Sigmoid colon (tissue), 7 donors: ENCODE data around the gene PIP4K2C. TPM values are rescaled to one million over a fixed set of nuclear protein-coding genes. Genes with fewer than 3 reads are reported as not detected.

ENCODE experiments used
- DNase-seq: peaks from one replicate; pipeline ENCODE4 v3.0.0-alpha.2; 2019
- H3K27ac ChIP-seq, 4 donors: fragments of 200-600 bp; sonication (generic); one replicate each; pipeline ENCODE4 v1.5.1; 2016 to 2019; ENCODE audit warnings: mild to moderate bottlenecking in 1 of 4
- H3K27me3 ChIP-seq, 3 donors: fragments of 200-600 bp; sonication (generic); one replicate each; pipeline ENCODE4 v1.5.1; 2019; ENCODE audit warnings: mild to moderate bottlenecking in 1 of 3
- H3K36me3 ChIP-seq, 4 donors: fragments of 200-600 bp; sonication (generic); one replicate each; pipeline ENCODE4 v1.5.1; 2016 to 2019
- H3K4me1 ChIP-seq, 4 donors: fragments of 200-600 bp; sonication (generic); one replicate each; pipeline ENCODE4 v1.5.1; 2017 to 2019
- H3K4me3 ChIP-seq, 4 donors: fragments of 200-600 bp; sonication (generic); one replicate each; pipeline ENCODE4 v1.5.1; 2017 to 2019; ENCODE audit warnings: mild to moderate bottlenecking in 2 of 4, moderate library complexity in 1 of 4
- H3K9me3 ChIP-seq, 4 donors: fragments of 200-600 bp in 3 of 4; sonication (generic) in 3 of 4; one replicate each; pipeline versions ENCODE4 v1.5.1 to v1.6.1; 2013 to 2019
- EP300 ChIP-seq, 4 donors: sonication (generic); formaldehyde crosslinking; IDR thresholded peaks; one replicate each; pipeline ENCODE4 v1.6.1; 2017; ENCODE audit warnings: antibody characterized with exemption in 4 of 4
- POLR2A ChIP-seq, 2 donors: fragments of 450-650 bp; IDR thresholded peaks; one replicate each; pipeline ENCODE4 v1.6.1; 2016; ENCODE audit warnings: antibody characterized with exemption in 2 of 2, mild to moderate bottlenecking in 2 of 2, moderate library complexity in 2 of 2
- POLR2AphosphoS5 ChIP-seq, 4 donors: sonication (generic); formaldehyde crosslinking; IDR thresholded peaks; one replicate each; pipeline ENCODE4 v1.6.1; 2017; ENCODE audit warnings: antibody characterized with exemption in 4 of 4
- WGBS, 2 donors: extraction: QIAGEN DNeasy Blood & Tissue Kit; methylation state at CpG; one replicate each; pipeline ENCODE4 v1.1.7; 2013; 5-methylcytosine and 5-hydroxymethylcytosine counted together
- intact Hi-C: fragments of 100-400 bp; cut with DNase I; formaldehyde crosslinking; loops from one replicate; pipeline ENCODE4 v1.15.1; 2023
- polyA plus RNA-seq, 3 donors: library from polyadenylated mRNA; stranded (reverse); fragments of 200-250 nt; gene quantifications; one replicate each; pipeline ENCODE4 v1.2.3, GENCODE V29; 2013
- total RNA-seq, 4 donors: library from RNA; depleted of rRNA; stranded (reverse); fragments of >200 nt; gene quantifications; one replicate each; pipeline ENCODE4 v1.1.0, GENCODE V29; 2016
- TF ChIP-seq, protein P1 (sequence below), 4 experiments: fragments of 450-650 bp in 3 of 4; fragments of 200-600 bp in 1 of 4; IDR thresholded peaks; one replicate each; pipeline ENCODE4 v1.5.1; 2016 to 2019; ENCODE audit warnings: antibody characterized with exemption in 4 of 4, mild to moderate bottlenecking in 3 of 4, moderate library complexity in 2 of 4
- donor health status: healthy with polysubstance abuse.
- donor health status: Bipolar disorder and iron deficiency.
- donor health status: healthy.

Gene PIP4K2C
- total and polyA plus RNA-seq, 7 donors, result 13.3 to 30.5 (median 21.0) TPM

DNA sequence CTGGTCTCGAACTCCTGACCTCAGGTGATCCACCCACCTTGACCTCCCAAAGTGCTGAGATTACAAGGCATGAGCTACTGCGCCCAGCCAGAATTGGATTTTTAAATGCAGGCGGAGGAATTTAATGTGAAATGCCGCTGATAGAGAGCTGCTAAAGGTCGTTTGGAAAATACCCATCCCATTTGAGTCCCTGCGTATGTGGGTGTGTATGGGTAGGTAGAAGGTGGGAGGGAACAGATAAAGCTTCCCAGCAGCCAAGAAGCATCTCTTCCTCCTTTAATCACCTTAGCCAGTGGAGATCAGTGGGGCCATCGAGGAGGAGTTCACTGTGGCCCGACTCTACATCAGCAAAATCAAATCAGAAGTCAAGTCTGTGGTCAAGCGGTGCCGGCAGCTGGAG is 16.2 kb upstream of the PIP4K2C start:
- Histone ChIP-seq H3K9me3 (no peaks in the 10 kb centered on the region), H3K36me3 (no peaks in the 10 kb centered on the region), H3K27me3 (no peaks in the 10 kb centered on the region), H3K27ac (no peak overlapping the region), H3K4me1 (no peaks in the 10 kb centered on the region), H3K4me3 (no peak overlapping the region)
- DNase-seq, result no peak
- WGBS, 2 donors, result 86% methylated on average over 10 of the region's 10 CpGs
- TF ChIP-seq POLR2AphosphoS5 (IDR thresholded peaks at IDR 0.05), result no peak
- TF ChIP-seq EP300 (IDR thresholded peaks at IDR 0.05), result no peak
- TF ChIP-seq, protein P1, sequence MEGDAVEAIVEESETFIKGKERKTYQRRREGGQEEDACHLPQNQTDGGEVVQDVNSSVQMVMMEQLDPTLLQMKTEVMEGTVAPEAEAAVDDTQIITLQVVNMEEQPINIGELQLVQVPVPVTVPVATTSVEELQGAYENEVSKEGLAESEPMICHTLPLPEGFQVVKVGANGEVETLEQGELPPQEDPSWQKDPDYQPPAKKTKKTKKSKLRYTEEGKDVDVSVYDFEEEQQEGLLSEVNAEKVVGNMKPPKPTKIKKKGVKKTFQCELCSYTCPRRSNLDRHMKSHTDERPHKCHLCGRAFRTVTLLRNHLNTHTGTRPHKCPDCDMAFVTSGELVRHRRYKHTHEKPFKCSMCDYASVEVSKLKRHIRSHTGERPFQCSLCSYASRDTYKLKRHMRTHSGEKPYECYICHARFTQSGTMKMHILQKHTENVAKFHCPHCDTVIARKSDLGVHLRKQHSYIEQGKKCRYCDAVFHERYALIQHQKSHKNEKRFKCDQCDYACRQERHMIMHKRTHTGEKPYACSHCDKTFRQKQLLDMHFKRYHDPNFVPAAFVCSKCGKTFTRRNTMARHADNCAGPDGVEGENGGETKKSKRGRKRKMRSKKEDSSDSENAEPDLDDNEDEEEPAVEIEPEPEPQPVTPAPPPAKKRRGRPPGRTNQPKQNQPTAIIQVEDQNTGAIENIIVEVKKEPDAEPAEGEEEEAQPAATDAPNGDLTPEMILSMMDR (IDR thresholded peaks at IDR 0.05), result no peak
- TF ChIP-seq POLR2A (IDR thresholded peaks at IDR 0.05), result no peak
- intact Hi-C loops, result no loop called here

DNA sequence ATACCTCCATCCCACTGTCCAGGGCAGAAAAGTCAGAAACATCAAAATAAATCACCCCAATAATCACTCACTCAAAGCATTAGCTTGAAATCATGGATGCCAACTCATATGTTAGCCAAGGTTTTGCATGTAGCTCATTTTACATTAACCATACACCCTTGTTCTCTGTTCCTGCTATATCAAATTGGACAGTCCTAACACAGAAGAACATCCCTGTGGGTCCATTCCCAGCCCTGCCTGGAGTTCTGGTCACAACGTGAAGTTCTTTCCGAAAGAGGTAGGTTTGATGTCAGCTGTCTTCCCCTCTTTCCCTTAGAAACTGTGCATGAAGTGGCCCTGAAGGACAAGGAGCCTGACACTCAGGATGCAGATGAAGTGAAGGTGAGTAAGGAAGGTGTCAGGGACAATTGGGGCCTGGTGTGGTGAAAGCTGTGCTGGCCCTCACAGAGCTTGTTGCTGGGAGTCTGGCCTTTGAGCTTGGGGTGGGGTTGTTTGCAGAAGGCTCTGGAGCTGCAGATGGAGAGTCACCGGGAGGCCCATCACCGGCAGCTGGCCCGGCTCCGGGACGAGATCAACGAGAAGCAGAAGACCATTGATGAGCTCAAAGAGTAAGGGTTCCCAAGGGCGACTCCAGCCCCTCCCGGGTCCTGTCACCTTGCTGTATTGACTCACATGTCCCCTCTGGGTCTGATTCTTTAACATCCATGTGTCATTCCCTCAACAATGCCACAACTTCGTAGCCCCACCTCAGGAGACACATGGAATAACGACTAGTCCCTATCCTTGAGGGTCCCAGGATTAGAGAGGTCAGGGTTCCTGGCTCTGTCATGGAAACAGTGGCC is 15.0 kb upstream of the PIP4K2C start:
- no peak overlapping the region for H3K4me3 ChIP-seq
- TF ChIP-seq POLR2A (IDR thresholded peaks at IDR 0.05) (no peak), POLR2AphosphoS5 (IDR thresholded peaks at IDR 0.05) (no peak), EP300 (IDR thresholded peaks at IDR 0.05) (no peak)
- TF ChIP-seq, protein P1 (IDR thresholded peaks at IDR 0.05), result no peak
- DNase-seq, result no peak
- no peaks in the 10 kb centered on the region for H3K4me1 ChIP-seq
- intact Hi-C loops, result no loop called here
- no peaks in the 10 kb centered on the region for H3K27me3 ChIP-seq
- H3K27ac ChIP-seq, result no peak overlapping the region
- no peaks in the 10 kb centered on the region for H3K9me3 ChIP-seq
- H3K36me3 ChIP-seq, result no peaks in the 10 kb centered on the region
- 48 to 76% methylated on average over 12 of the region's 12 CpGs for WGBS, 2 donors

DNA sequence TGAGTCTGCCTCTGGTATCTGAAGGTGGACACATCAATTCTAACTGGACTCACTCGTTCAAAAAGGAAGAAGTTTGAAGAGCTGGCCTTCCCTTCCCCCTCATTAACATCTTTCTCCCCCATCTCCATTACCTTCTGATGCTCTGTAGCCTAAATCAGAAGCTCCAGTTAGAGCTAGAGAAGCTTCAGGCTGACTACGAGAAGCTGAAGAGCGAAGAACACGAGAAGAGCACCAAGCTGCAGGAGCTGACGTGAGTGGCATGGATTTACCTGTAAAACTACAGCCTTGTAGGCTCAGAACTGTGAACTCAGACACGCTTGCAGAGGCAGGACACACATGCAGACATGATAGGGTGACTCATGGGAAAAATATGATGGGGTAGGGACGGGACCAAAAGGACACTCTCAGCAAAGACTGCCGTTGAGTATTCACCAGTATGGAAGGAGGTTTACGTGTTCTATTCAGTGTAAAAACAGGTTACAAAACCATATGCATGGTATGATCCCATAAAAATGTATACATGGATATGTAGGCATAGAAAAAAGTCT is 14.3 kb upstream of the PIP4K2C start:
- Histone ChIP-seq H3K27ac (no peak overlapping the region), H3K36me3 (no peaks in the 10 kb centered on the region), H3K9me3 (no peaks in the 10 kb centered on the region), H3K27me3 (no peaks in the 10 kb centered on the region), H3K4me3 (no peak overlapping the region), H3K4me1 (no peaks in the 10 kb centered on the region)
- no peak for DNase-seq
- 84 to 85% methylated on average over 9 of the region's 9 CpGs for WGBS, 2 donors
- intact Hi-C loops, result no loop called here
- TF ChIP-seq EP300 (IDR thresholded peaks at IDR 0.05), result no peak
- TF ChIP-seq, protein P1 (IDR thresholded peaks at IDR 0.05), result no peak
- TF ChIP-seq POLR2A (IDR thresholded peaks at IDR 0.05), result no peak
- no peak for TF ChIP-seq POLR2AphosphoS5 (IDR thresholded peaks at IDR 0.05)

DNA sequence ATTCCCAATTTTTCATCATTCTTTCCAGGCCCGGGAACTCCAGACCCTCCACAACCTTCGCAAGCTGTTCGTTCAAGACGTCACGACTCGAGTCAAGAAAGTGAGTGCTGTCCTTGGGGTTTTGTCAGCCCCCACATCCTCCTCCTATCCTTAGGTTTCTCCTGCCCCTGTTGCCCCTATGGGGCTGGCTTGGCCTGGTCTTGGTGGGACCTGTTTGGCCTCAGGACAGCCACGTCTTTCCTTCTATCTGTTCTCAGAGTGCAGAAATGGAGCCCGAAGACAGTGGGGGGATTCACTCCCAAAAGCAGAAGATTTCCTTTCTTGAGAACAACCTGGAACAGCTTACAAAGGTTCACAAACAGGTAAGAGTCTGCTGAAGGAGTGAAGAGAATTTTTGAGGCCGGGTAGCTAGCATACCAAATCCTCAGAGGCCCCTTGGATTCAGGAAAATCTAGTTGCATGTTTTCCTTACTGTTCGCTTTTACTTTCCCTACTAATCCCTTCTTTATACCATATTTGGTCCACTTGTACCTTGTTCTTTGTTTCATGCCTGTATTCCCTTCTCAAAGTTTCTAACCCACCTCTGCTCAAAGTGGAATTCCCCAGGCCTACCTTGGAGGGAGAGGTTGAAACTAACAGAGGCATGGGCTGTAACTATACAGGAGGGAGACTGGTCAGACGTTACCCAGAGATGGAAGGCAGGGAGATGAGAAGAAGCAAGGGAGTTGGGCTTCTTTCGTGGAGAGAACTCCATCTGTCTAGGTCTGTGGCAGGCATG is 12.8 kb upstream of the PIP4K2C start:
- Histone ChIP-seq H3K9me3 (no peaks in the 10 kb centered on the region), H3K27me3 (no peaks in the 10 kb centered on the region), H3K27ac (no peak overlapping the region), H3K4me1 (no peaks in the 10 kb centered on the region), H3K4me3 (no peak overlapping the region), H3K36me3 (no peaks in the 10 kb centered on the region)
- 89 to 91% methylated on average over 12 of the region's 12 CpGs for WGBS, 2 donors
- TF ChIP-seq, protein P1 (IDR thresholded peaks at IDR 0.05), result no peak
- TF ChIP-seq POLR2A (IDR thresholded peaks at IDR 0.05) (no peak), EP300 (IDR thresholded peaks at IDR 0.05) (no peak), POLR2AphosphoS5 (IDR thresholded peaks at IDR 0.05) (no peak)
- intact Hi-C loops, result no loop called here
- no peak for DNase-seq
